SH-SY5Y (cell line): Measurements from ENCODE around the gene RAP1GAP.

Experiments used
- GATA2 ChIP-seq: IDR thresholded peaks from 2 replicates; pipeline ENCODE4 v1.6.1; 2011; ENCODE audit warnings: mild to moderate bottlenecking, low read depth, low read length
- GATA3 ChIP-seq: IDR thresholded peaks from 2 replicates; pipeline ENCODE4 v1.6.1; 2011; ENCODE audit warnings: low read depth, mild to moderate bottlenecking, low read length, moderate library complexity

DNA sequence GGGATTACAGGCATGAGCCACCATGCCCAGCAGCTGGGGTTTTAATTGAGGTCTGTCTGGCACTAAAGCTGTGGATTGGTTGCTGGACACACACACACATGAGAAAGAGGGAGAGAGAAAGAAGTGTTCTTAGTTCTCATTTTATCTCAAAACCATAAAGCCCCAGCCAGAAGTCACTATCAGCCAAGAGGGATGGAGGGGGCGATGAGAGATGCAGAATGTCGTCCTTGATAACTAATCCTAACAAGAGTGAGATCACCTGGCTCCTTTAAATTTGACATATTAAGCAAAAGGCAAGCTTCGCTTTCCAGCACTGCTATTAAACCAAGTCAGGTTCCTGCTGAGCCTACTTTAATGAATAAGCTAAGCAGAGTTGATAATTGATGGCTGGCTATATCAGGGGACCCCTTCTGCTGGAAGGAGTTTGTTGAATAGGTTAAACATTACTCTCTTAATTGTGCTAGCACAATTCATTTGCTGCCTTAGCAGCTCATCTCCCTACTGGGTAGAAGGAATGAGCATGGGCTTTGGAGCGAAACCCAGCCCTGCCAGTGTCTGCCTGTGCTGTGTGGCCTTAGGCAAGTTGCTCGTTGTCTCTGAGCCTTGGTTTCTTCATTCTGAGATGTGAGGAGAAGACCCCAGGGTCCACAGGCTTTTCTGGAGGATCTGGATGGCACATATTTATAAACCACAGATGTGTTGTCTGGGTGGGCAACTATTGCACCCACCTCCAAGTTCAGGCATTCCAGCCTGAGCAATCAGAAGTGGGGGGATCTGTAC, 109.2 kb downstream of the RAP1GAP start:
- TF ChIP-seq GATA2, result no peak
- no peak for TF ChIP-seq GATA3
